HG03432 (cell line): ENCODE measurements around the gene RABIF.
"Not testable (repeated sequence)": the region's sequence is repeated elsewhere in the genome, so short reads cannot be mapped to it uniquely, and the experiment has no call there.

Source experiments
- ATAC-seq: cut with Tn5 transposase; IDR thresholded peaks from one replicate; pipeline ENCODE4 v1.9.1; 2021; ENCODE audit warnings: mild to moderate bottlenecking, moderate library complexity; ENCODE audit not compliant: unreplicated experiment

RABIF gene

DNA sequence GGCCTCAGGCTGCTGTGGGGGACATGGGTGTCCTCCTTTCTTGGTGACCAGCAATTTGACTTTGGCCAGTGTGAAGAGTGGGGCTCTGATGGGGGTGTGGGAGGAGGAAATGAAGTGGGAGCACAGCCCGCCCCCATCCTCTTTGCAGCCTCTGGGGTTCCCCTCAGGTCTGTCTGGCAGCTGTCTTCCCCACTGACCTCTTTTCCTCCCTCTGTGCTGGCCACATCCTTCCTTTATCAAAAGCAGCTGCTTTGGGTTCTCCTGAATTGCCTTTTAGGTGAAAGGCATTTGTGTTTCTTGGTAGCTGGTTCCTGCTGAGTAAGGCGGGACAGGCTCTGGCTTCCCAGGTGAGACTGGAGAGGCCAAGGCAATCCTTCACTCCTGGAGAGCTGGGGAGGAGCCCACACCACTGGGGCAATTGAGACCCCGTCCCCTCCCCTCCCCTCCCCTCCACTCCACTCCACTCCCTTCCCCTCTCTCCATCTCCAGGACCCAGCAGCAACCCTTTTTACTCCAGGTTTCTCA, 53.3 kb downstream of the RABIF start:
- no peak for ATAC-seq

DNA sequence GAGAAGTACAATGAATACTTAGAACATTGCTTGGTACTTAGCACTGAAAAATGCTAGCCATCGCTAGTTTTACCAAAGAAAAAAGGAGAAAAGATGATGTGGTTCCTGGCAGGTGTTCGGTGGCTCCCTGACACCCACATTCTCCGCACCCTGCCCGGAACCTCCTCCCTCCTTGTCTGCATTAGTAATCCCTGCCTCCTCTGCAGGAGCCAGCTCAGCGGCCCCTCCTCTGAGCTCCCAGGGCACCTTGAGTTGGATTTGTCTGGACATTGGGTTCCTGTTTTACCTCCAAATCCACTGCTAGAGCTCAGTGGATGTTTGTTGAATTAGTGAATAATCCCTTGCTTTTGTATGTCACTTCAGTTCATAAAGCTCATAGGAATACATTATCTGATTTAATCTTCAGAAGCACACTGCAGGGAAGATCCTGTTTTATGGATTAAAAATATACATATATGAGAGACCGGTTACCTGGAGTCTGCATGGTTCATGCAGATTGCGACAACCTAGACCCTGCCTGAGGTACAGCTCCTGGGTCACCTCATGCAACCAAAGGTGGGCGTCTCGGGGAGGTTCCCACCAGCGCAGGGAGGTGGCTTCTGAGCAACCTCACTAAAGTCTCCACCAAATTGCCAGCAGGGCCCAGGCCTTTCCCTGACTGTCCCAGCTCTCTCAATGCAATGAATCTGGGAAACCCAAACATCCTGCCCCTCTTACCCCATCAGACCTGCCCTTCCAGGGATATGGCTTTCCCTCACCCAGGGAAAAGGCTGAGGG, 54.0 kb downstream of the RABIF start:
- no peak for ATAC-seq

DNA sequence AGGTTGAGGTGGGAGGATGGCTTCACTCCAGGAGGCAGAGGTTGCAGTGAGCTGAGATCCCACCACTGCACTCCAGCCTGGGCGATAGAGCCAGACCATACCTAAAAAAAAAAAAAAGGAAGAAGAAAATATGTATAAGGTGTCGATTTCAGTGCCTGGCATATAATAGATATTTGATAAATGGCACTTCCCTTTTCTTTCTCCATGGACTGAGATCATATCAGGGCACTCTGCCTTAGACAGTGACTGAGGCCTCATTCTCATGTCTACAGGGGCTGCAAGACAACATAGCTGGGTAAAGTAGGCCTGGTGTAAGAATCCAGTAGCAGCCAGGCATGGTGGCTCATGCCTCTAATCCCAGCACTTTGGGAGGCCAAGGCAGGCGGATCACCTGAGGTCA, 57.0 kb downstream of the RABIF start:
- no peak for ATAC-seq

DNA sequence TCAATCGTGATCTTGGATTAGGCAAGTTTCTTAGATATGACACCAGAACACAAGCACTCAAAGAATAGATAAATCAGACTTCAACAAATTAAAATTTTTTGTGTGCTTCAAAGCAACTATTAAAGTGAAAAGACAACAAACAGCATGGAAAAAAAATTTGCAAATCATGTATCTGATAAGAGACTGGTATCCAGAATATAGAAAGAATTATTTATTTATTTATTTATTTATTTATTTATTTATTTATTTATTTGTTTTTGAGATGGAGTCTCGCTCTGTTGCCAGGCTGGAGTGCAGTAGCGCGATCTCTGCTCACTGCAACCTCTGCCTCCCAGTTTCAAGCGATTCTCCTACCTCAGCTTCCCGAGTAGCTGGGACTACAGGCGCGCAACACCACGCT, 59.7 kb downstream of the RABIF start:
- ATAC-seq, result not testable (repeated sequence)
